WERI-Rb-1 (cell line): ENCODE results near the gene TOX2.

ENCODE experiments used
- DNase-seq: peaks from one replicate; pipeline ENCODE4 v3.0.0-alpha.2; 2020
- H3K27ac ChIP-seq: fragments of 250-450 bp; sonication (Bioruptor Pico); 2 replicates; pipeline ENCODE4 v1.5.1; 2020; ENCODE audit warnings: mild to moderate bottlenecking, moderate library complexity
- H3K27me3 ChIP-seq: fragments of 250-450 bp; sonication (Bioruptor Pico); 2 replicates; pipeline ENCODE4 v1.5.1; 2021; ENCODE audit warnings: mild to moderate bottlenecking, low read depth, moderate library complexity; ENCODE audit not compliant: insufficient read depth, severe bottlenecking
- H3K36me3 ChIP-seq: fragments of 250-450 bp; sonication (Bioruptor Pico); 2 replicates; pipeline ENCODE4 v1.5.1; 2020; ENCODE audit warnings: mild to moderate bottlenecking, moderate library complexity
- H3K4me3 ChIP-seq: 2 replicates; pipeline ENCODE4 v1.5.1; 2011; ENCODE audit warnings: low read depth, mild to moderate bottlenecking, control low read depth, low read length
- H3K9me3 ChIP-seq: fragments of 250-450 bp; sonication (Bioruptor Pico); 2 replicates; pipeline ENCODE4 v1.5.1; 2021; ENCODE audit warnings: mild to moderate bottlenecking, moderate library complexity; ENCODE audit not compliant: severe bottlenecking
- TF ChIP-seq, protein P1 (sequence below): IDR thresholded peaks from 2 replicates; pipeline ENCODE4 v1.5.1; 2011; ENCODE audit warnings: low read depth, mild to moderate bottlenecking, control low read depth, inconsistent platforms, low read length

TOX2 gene

DNA sequence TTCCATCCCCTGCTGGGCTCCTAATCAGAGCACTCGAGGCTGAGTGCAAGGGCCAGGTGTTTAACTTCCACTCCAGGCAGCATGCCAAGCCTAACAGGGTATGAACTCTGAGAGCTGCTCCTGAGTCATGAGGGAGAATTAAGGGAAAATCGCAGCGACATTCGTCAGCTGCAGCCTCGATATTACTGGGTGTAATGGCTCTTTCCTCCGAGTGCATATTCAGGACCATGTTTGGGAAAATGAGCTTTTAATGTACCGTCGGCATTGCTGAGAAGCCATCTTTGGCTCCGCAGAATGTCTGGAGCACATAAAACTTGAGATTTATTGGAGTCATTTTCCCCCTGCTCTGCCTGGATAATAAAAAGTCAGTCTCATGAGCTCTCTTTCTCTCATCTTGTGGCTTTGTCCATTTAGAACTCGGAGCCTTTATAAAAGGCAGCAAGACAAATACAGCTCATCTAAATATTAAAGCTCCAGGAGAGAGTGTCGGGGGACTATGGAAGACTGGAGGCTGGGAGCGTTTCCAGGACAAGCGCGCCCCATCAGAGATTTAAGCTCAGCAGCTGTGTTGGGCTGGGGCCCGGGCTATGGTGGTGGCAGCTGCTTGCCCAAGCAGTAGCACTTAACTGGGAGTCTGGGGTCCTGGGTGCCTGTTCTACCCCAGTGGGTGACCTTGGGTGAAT is 103.7 kb downstream of the TOX2 start:
- TF ChIP-seq, protein P1, sequence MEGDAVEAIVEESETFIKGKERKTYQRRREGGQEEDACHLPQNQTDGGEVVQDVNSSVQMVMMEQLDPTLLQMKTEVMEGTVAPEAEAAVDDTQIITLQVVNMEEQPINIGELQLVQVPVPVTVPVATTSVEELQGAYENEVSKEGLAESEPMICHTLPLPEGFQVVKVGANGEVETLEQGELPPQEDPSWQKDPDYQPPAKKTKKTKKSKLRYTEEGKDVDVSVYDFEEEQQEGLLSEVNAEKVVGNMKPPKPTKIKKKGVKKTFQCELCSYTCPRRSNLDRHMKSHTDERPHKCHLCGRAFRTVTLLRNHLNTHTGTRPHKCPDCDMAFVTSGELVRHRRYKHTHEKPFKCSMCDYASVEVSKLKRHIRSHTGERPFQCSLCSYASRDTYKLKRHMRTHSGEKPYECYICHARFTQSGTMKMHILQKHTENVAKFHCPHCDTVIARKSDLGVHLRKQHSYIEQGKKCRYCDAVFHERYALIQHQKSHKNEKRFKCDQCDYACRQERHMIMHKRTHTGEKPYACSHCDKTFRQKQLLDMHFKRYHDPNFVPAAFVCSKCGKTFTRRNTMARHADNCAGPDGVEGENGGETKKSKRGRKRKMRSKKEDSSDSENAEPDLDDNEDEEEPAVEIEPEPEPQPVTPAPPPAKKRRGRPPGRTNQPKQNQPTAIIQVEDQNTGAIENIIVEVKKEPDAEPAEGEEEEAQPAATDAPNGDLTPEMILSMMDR, result no peak
- no peak for DNase-seq
- Histone ChIP-seq H3K4me3 (no peak overlapping the region), H3K9me3 (no peaks in the 10 kb centered on the region), H3K27ac (no peak overlapping the region), H3K27me3 (peaks cover 84% of the 10 kb centered on the region), H3K36me3 (no peaks in the 10 kb centered on the region)

DNA sequence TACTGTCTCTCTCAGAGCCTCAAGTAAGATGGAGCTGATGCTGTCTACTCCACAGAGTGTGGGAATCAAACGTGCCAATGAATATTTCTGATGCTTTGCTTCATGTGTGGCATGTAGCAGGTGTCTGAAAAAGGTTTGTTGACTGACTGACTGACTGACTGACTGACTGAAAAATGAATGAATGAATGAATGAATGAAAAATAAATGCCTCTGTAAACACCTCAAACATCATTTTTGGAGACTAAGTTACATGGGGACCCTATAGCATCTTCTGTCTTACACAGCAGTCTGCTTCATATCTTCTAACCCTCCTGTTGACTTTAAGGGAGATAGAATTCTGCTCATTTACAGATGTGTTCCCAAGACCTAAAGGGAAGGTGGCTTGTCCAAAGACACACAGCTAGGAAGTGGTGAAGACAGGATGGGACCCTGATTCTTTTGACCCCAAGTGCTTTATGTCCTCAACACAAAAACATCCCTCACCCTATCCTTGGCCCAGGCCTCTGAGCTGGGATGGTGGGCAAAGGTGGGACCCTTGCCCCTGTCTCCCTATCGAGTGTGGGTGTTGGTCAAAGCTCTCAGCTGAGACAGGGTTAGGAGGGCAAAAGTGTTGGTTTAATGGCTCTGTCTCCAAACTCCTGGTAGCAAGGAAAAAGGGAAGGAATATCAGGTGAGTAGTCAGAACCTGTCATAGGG is 104.4 kb downstream of the TOX2 start:
- no peaks in the 10 kb centered on the region for H3K9me3 ChIP-seq
- H3K36me3 ChIP-seq, result no peaks in the 10 kb centered on the region
- TF ChIP-seq, protein P1, result no peak
- H3K27me3 ChIP-seq, result peaks cover 87% of the 10 kb centered on the region
- no peak for DNase-seq
- H3K27ac ChIP-seq, result no peak overlapping the region
- no peak overlapping the region for H3K4me3 ChIP-seq

DNA sequence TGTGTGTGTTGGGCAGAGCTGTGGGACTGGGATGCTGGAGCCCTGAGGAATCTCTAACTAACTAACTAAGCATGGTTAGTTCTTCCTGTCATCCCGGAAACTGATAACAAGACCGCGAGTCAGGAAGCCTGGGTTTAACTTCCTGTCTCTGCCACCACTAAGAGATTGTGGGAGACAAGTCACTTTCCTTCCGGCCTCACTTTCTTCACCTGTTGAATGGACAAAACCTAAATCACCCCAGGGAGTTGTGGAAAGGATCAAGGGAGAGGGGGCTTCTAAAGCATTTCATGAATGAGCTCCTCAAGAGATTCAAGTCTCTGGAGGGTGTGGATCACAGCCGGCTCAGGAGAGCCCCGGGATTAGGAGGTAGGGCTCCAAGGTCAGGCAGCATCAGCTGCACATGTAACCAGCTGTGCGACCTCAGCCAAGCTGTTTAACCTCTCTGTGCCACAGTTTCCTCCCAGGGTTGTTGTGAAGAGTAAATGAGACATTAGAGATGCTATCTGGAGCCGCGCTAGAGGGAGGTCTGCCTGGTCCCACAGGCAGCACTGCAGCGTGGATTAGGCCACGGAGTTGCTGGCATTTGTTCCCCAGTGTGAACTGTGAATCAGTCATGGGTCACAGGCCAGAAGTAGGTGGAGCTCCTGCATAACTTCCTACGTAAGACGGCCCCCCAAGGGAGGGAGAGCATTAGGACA is 105.1 kb downstream of the TOX2 start:
- DNase-seq, result no peak
- H3K9me3 ChIP-seq, result no peaks in the 10 kb centered on the region
- TF ChIP-seq, protein P1, result no peak
- H3K36me3 ChIP-seq, result no peaks in the 10 kb centered on the region
- H3K27ac ChIP-seq, result no peak overlapping the region
- no peak overlapping the region for H3K4me3 ChIP-seq
- H3K27me3 ChIP-seq, result peaks cover 81% of the 10 kb centered on the region

DNA sequence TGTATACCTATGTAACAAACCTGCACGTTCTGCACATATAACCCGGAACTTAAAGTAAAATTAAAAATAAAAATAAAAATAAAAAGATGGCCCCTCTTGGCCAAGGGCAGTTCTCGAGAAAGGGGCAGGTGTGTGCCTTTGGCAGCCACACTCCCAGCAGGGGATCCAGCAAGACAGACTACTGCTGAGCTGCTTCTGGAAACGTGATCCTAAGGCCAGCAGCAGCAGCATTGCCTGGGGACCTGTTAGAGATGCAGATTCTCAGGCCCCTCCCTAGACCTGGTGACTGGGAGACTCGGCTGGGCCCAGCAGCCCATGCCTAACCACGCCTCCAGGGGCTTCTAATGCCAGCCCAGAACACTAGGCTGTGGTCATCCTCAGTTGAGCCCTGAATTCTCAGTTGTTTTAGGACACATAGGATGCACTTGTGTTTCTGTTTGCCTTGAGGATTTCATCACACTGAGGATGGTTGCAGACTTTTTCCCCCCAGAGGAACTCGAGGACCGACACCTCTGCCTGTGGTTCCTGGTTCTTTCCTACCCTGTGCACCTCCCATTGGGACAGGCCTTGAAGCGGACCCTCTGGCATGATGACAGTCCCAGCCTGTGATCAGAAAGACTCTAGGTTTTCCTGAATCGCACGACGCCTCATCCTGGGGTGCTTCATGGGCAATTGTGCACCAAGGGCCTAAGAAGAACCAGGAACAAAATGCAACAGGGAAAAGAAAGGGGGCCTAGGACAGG is 105.9 kb downstream of the TOX2 start:
- Histone ChIP-seq H3K27ac (no peak overlapping the region), H3K27me3 (peaks cover 75% of the 10 kb centered on the region), H3K36me3 (no peaks in the 10 kb centered on the region), H3K9me3 (no peaks in the 10 kb centered on the region), H3K4me3 (no peak overlapping the region)
- DNase-seq, result no peak
- TF ChIP-seq, protein P1, result no peak

DNA sequence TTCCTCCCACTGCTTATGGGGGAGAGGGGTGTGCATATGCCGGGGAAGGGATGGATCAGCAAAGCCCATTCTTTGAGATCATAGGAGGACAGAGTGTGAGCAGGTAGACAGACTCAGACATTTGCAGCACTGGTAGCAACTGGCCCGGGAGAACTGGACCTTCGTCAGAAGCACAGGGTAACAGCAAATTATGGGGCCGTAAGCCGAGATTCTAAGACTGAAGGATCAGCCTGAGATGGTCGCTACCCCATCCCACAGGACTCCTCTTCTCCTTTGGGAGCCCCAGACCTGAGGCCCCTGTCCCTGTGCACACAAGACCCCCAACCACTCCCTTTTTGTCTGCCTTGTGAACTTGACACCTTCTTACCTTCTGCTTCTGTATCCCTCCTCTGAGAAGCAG is 106.5 kb downstream of the TOX2 start:
- TF ChIP-seq, protein P1, result no peak
- Histone ChIP-seq H3K4me3 (no peak overlapping the region), H3K27me3 (peaks cover 73% of the 10 kb centered on the region), H3K27ac (no peak overlapping the region), H3K9me3 (no peaks in the 10 kb centered on the region), H3K36me3 (no peaks in the 10 kb centered on the region)
- DNase-seq, result no peak
